ENCODE results near the gene STK32C.
"Not testable (repeated sequence)": the region's sequence is repeated elsewhere in the genome, so short reads cannot be mapped to it uniquely, and the experiment has no call there.

GRCh38 chr10:132295481-132295880 is 12.3 kb downstream of the STK32C start:
- TF ChIP-seq CTCF (IDR thresholded peaks at IDR 0.05); EZH2 (IDR thresholded peaks at IDR 0.05; ENCODE audit: borderline replicate concordance, insufficient read depth, low read depth, low read length, poor library complexity, severe bottlenecking): not testable (repeated sequence)

All from B cell (primary cell).